NB4 (cell line): ENCODE measurements around the gene SIGLEC10.
A peak's percentile ranks its signal among the peaks of the same experiment; 100 is the strongest.

Source experiments
- DNase-seq: peaks from one replicate; pipeline ENCODE4 v3.0.0; 2010; ENCODE audit warnings: low read depth
- H3K4me3 ChIP-seq: one replicate; pipeline ENCODE4 v1.5.1; 2011; ENCODE audit warnings: mild to moderate bottlenecking, low read depth, low read length, moderate library complexity
- CTCF ChIP-seq: IDR thresholded peaks from one replicate; pipeline ENCODE4 v1.5.1; 2012; ENCODE audit warnings: low read depth, low read length
- MAX ChIP-seq: IDR thresholded peaks from 2 replicates; pipeline ENCODE4 v1.6.1; 2011; ENCODE audit warnings: low read depth, low read length
- MYC ChIP-seq: IDR thresholded peaks from 2 replicates; pipeline ENCODE4 v1.6.1; 2011; ENCODE audit warnings: low read depth, low read length
- POLR2A ChIP-seq: IDR thresholded peaks from 2 replicates; pipeline ENCODE4 v1.6.1; 2011; ENCODE audit warnings: mild to moderate bottlenecking; ENCODE audit not compliant: insufficient read length; ENCODE audit errors: extremely low read depth

The SIGLEC10 gene

GRCh38 chr19:51370230-51370629, 47.2 kb downstream of the SIGLEC10 start:
- no peak for DNase-seq
- no peak for TF ChIP-seq MYC
- TF ChIP-seq POLR2A, result no peak
- no peak for TF ChIP-seq MAX
- no peak for TF ChIP-seq CTCF
- no peak overlapping the region for H3K4me3 ChIP-seq

- TF ChIP-seq CTCF (no peak), MAX (peak; percentile 21; the same call in 1 of the 2 replicates), MYC (peak; percentile 23)
- peak within 1 kb of the TSS; percentile 57 for H3K4me3 ChIP-seq
- peak; percentile 86 for DNase-seq
These were observed 48.8 kb downstream of the SIGLEC10 start, which contains the start of gene CLDND2 for GRCh38 chr19:51368366-51369282. TSS of gene CLDND2 (minus strand) at chr19:51369003. CDS start at chr19:51368577, 426 bp downstream.

DNA sequence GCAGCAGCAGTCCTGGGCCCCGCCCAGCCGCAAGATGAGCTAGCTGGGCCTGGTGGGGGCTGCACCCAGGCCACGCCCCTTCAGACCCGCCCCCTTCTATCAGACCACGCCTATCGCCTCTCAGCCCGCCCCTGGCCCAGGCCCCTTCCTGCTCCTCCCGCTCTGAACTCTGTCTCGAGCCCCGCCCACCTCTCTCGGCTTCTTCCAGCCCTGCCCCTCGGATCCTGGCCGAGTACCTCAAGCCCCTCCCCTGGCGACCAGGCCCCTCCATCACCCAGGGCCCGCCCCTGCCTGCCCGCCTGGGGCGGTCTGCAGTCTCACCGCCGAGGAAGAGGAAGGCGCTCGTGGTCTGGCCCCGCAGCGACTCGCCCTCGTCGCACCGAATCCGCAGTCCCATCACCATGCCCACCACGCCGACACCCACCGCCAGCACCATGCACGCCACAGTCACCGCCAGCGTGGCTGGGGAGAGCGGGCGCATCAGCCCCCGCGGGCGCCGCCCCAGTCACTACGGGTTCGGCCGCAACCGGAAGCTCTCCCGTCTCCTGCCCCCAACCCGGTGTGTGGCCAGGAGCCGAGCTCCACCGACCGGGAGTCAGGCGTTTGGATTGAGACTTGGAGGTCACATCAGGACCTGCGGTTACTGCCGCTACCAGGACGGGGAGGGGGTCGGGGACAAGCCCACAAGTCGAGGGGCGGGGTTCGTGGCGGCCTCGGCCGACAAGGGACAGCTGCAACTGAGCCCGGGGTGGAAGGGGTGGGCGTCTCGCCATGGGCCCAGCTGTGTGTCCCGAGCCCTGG, 49.7 kb downstream of the SIGLEC10 start:
- TF ChIP-seq MAX (peak; percentile 67), MYC (peak; percentile 78), CTCF (no peak), POLR2A (peak; percentile 63)
- DNase-seq, result peak; percentile 99

GRCh38 chr19:51367255-51367564, 50.2 kb downstream of the SIGLEC10 start:
- TF ChIP-seq MAX (no peak), MYC (no peak), POLR2A (peak; percentile 79), CTCF (no peak)
- DNase-seq, result peak; percentile 58
- H3K4me3 ChIP-seq, result peak overlapping the region; percentile 87

More for the DNA sequence above, 49.7 kb downstream of the SIGLEC10 start:
- peak overlapping the region; percentile 87 for H3K4me3 ChIP-seq

GRCh38 chr19:51366389-51367254, 50.8 kb downstream of the SIGLEC10 start:
- peak; percentile 98 for DNase-seq

More at GRCh38 chr19:51366389-51367254, 50.8 kb downstream of the SIGLEC10 start:
- TF ChIP-seq POLR2A (peak; percentile 85), CTCF (no peak), MAX (no peak), MYC (peak; percentile 49; the same call in 1 of the 2 replicates)
- H3K4me3 ChIP-seq, result peak overlapping the region; percentile 87
